ENCODE data around the gene NXPE3.
A peak's percentile ranks its signal among the peaks of the same experiment; 100 is the strongest.

The NXPE3 gene

GRCh38 chr3:101778385-101779046 is 495 bp upstream of the NXPE3 start:
- H3K36me3 ChIP-seq (ENCODE audit: low read length), result peaks cover 8% of the 10 kb centered on the region; the same call in 1 of the 2 replicates
- peaks cover 18% of the 10 kb centered on the region for H3F3A ChIP-seq (ENCODE audit: insufficient read depth)
- peak overlapping the region; percentile 77 for H3K4me3 ChIP-seq (ENCODE audit: insufficient read depth, low read length, poor library complexity, severe bottlenecking)
- H3K79me2 ChIP-seq (ENCODE audit: insufficient read depth, low read length), result peaks cover 26% of the 10 kb centered on the region
- H3K4me2 ChIP-seq (ENCODE audit: low read depth, low read length, poor library complexity, severe bottlenecking), result peak overlapping the region; percentile 94
- H3K9me2 ChIP-seq (replicated peaks; ENCODE audit: insufficient read depth, low read length), result no peaks in the 10 kb centered on the region
- H3K27ac ChIP-seq (ENCODE audit: low read depth, low read length), result peak overlapping the region; percentile 72
- TF ChIP-seq CTCF (IDR thresholded peaks at IDR 0.05; ENCODE audit: insufficient read depth, low read length, poor library complexity, severe bottlenecking) (no peak), EZH2phosphoT487 (conservative IDR thresholded peaks at IDR 0.05; ENCODE audit: low read length) (no peak)
- H2AFZ ChIP-seq (ENCODE audit: low read depth, low read length, severe bottlenecking), result peak overlapping the region; percentile 77
- no peaks in the 10 kb centered on the region for H4K20me1 ChIP-seq (ENCODE audit: low read depth, low read length)
- no peaks in the 10 kb centered on the region for H3K9me3 ChIP-seq (ENCODE audit: insufficient read depth, low read length)
- H3K9ac ChIP-seq (ENCODE audit: low read length), result peak overlapping the region; percentile 74
- no peaks in the 10 kb centered on the region for H3K27me3 ChIP-seq (ENCODE audit: low read length)

DNA sequence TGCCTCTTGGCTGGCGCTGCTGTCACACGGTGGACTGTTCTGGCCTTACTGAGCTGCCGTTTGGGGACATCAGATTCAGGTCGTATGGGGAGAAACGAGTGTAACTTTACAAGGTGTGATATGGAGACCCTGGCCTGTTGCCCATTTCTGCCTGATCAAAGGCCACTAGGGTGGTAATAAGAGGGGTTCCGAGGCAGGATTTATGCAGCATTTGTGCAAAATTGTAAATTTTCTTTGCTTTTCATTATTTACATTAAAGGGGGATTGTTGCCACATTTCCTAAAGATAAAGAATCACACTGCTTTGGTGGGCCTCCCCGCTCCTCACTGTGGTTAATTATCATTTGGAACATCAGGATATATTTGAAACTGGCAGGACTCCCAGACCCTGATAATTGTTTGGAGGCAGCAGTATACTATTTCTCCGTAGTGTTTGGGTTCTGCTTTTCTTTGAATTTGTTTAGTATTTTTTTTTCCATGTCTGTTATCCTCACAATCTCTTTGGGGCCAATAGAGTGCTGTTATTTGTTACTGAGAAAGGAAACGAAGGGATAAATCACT is 891 bp downstream of the NXPE3 start:
- peak overlapping the region; percentile 77 for H2AFZ ChIP-seq (ENCODE audit: low read depth, low read length, severe bottlenecking)
- peaks cover 14% of the 10 kb centered on the region for H3F3A ChIP-seq (ENCODE audit: insufficient read depth)
- H3K36me3 ChIP-seq (ENCODE audit: low read length), result peaks cover 10% of the 10 kb centered on the region; the same call in 1 of the 2 replicates
- TF ChIP-seq EZH2phosphoT487 (conservative IDR thresholded peaks at IDR 0.05; ENCODE audit: low read length), result no peak
- no peak for TF ChIP-seq CTCF (IDR thresholded peaks at IDR 0.05; ENCODE audit: insufficient read depth, low read length, poor library complexity, severe bottlenecking)
- peak overlapping the region; percentile 74 for H3K9ac ChIP-seq (ENCODE audit: low read length)
- peak overlapping the region; percentile 72 for H3K27ac ChIP-seq (ENCODE audit: low read depth, low read length)
- H3K79me2 ChIP-seq (ENCODE audit: insufficient read depth, low read length), result peaks cover 26% of the 10 kb centered on the region
- H3K27me3 ChIP-seq (ENCODE audit: low read length), result no peaks in the 10 kb centered on the region
- H3K9me2 ChIP-seq (replicated peaks; ENCODE audit: insufficient read depth, low read length), result no peaks in the 10 kb centered on the region
- H3K4me3 ChIP-seq (ENCODE audit: insufficient read depth, low read length, poor library complexity, severe bottlenecking), result peak overlapping the region; percentile 77
- no peaks in the 10 kb centered on the region for H3K9me3 ChIP-seq (ENCODE audit: insufficient read depth, low read length)
- no peaks in the 10 kb centered on the region for H4K20me1 ChIP-seq (ENCODE audit: low read depth, low read length)
- H3K4me2 ChIP-seq (ENCODE audit: low read depth, low read length, poor library complexity, severe bottlenecking), result peak overlapping the region; percentile 94

GRCh38 chr3:101780661-101781060 is 1.6 kb downstream of the NXPE3 start:
- H3K36me3 ChIP-seq (ENCODE audit: low read length), result peaks cover 10% of the 10 kb centered on the region; the same call in 1 of the 2 replicates
- peak overlapping the region; percentile 94 for H3K4me2 ChIP-seq (ENCODE audit: low read depth, low read length, poor library complexity, severe bottlenecking)
- TF ChIP-seq EZH2phosphoT487 (conservative IDR thresholded peaks at IDR 0.05; ENCODE audit: low read length), result no peak
- no peak for TF ChIP-seq CTCF (IDR thresholded peaks at IDR 0.05; ENCODE audit: insufficient read depth, low read length, poor library complexity, severe bottlenecking)
- peak overlapping the region; percentile 77 for H3K4me3 ChIP-seq (ENCODE audit: insufficient read depth, low read length, poor library complexity, severe bottlenecking)
- H3K9me2 ChIP-seq (replicated peaks; ENCODE audit: insufficient read depth, low read length), result no peaks in the 10 kb centered on the region
- H3K79me2 ChIP-seq (ENCODE audit: insufficient read depth, low read length), result peaks cover 26% of the 10 kb centered on the region
- H3K9ac ChIP-seq (ENCODE audit: low read length), result peak overlapping the region; percentile 74
- peaks cover 7% of the 10 kb centered on the region; the same call in 1 of the 2 replicates for H3F3A ChIP-seq (ENCODE audit: insufficient read depth)
- H2AFZ ChIP-seq (ENCODE audit: low read depth, low read length, severe bottlenecking), result no peak overlapping the region
- no peaks in the 10 kb centered on the region for H3K27me3 ChIP-seq (ENCODE audit: low read length)
- H3K27ac ChIP-seq (ENCODE audit: low read depth, low read length), result no peak overlapping the region
- H4K20me1 ChIP-seq (ENCODE audit: low read depth, low read length), result no peaks in the 10 kb centered on the region
- H3K9me3 ChIP-seq (ENCODE audit: insufficient read depth, low read length), result no peaks in the 10 kb centered on the region
